ENCODE results near the gene TRAFD1.

Gene TRAFD1

GRCh38 chr12:112140728-112141127, 15.4 kb downstream of the TRAFD1 start:
- TF ChIP-seq CTCF (IDR thresholded peaks at IDR 0.05; ENCODE audit: control extremely low read depth, extremely low read depth, low read depth, missing control alignments), result no peak
- no peak for DNase-seq (ENCODE audit: extremely low spot score)
- CTCF ChIA-PET, result no interaction called here
- POLR2A ChIA-PET, result interaction anchor here (0.6 kb wide), 1 partner anchor 11 kb away, joined by 3 read pairs; no protein-coding TSS in a partner anchor

DNA sequence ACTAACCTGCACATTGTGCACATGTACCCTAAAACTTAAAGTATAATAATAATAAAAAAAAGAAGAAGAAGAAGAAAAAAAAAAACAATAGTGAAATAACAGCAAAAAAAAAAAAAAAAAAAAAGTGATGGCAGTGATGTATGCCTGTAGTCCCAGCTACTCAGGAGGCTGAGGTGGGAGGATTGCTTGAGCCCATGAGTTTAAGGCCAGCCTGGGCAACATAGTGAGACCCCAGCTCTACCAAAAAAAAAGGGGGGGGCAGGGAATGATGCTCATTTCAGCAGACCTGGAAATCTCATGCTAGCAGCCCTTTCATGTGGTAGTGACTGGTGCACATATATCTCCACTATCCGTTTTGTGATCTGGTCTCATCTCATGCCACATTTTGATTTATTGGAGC, 20.8 kb downstream of the TRAFD1 start:
- no peak for DNase-seq (ENCODE audit: extremely low spot score)
- ChIA-PET POLR2A (no interaction called here), CTCF (no interaction called here)
- no peak for TF ChIP-seq CTCF (IDR thresholded peaks at IDR 0.05; ENCODE audit: control extremely low read depth, extremely low read depth, low read depth, missing control alignments)

DNA sequence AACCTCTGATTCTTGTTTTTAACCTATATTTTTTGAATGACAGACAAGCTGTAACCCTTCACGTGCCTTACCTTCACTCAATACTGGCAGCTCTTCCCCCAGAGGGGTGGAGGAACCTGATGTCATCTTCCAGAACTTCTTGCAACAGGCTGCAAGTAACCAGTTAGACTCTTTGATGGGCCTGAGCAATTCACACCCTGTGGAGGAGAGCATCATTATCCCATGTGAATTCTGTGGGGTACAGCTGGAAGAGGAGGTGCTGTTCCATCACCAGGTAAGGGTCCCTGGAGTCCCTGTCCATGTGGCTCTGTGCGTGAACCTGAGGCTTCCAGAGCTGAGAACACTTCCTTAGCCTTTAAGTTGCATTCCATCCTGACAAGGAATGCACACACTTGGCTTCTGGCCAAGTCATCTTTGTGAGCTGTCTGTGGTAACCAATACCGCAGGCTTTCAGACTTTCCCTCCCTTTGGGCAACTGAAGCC, 22.7 kb downstream of the TRAFD1 start:
- no peak for DNase-seq (ENCODE audit: extremely low spot score)
- ChIA-PET CTCF (interaction anchor here (0.9 to 1.2 kb wide), 2 partner anchors 11 to 69 kb away, joined by 3 to 4 read pairs; no protein-coding TSS in a partner anchor), POLR2A (no interaction called here)
- TF ChIP-seq CTCF (IDR thresholded peaks at IDR 0.05; ENCODE audit: control extremely low read depth, extremely low read depth, low read depth, missing control alignments), result no peak

GRCh38 chr12:112149596-112149995, 24.2 kb downstream of the TRAFD1 start:
- TF ChIP-seq CTCF (IDR thresholded peaks at IDR 0.05; ENCODE audit: control extremely low read depth, extremely low read depth, low read depth, missing control alignments), result no peak
- ChIA-PET CTCF (no interaction called here), POLR2A (no interaction called here)
- DNase-seq (ENCODE audit: extremely low spot score), result no peak

- POLR2A ChIA-PET, result no interaction called here
Observed at GRCh38 chr12:112151766-112152541, 26.6 kb downstream of the TRAFD1 start.

More at GRCh38 chr12:112151766-112152541, 26.6 kb downstream of the TRAFD1 start:
- CTCF ChIA-PET, result interaction anchor here (1.0 to 2.1 kb wide), 5 partner anchors 15 to 23 kb away, joined by 3 to 5 read pairs (median 4); no protein-coding TSS in a partner anchor
- TF ChIP-seq CTCF (IDR thresholded peaks at IDR 0.05; ENCODE audit: control extremely low read depth, extremely low read depth, low read depth, missing control alignments), result no peak
- DNase-seq (ENCODE audit: extremely low spot score), result no peak

Data from GM10248 (cell line).